GM18511 (cell line): ENCODE data around the gene PMPCB.

Source experiments
- ATAC-seq: cut with Tn5 transposase; IDR thresholded peaks from one replicate; pipeline ENCODE4 v1.9.1; 2021; ENCODE audit warnings: mild to moderate bottlenecking, moderate library complexity; ENCODE audit not compliant: unreplicated experiment

Gene PMPCB

DNA sequence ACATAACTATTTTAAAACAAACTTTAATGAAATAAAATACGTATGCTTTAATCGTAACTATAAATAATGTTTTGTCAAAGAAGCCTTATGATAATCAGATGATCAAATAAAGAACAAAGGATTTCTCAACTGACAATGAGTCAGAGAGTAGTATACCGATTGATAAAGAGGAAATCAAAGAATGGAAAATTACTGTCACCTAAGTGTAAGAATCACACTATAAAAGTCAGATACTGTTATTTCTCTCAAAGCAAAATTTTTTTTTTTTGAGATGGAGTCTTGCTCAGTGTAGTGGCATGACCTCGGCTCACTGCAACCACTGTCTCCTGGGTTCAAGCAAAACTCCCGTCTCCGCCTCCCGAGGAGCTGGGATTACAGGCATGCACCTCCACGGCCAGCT lies 28.5 kb downstream of the PMPCB start:
- no peak for ATAC-seq

DNA sequence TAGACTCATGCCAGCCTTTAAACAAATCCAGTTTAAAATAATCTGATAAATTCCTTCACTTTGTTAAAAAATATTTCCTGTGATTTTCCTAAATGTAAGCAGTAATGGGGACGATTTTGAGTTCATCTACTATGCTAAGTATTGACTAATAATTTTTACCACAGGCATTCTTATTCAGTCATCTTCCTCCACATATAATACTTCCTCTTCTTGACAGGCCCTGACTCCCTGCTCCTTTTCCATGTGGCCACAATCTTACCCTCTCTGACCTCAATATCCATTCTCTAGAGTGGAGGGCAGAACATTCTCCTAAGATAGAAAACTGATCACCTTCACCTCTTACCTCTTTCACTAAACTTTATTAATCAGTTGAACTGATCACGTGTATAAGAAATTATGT lies 39.5 kb downstream of the PMPCB start:
- ATAC-seq: no peak

DNA sequence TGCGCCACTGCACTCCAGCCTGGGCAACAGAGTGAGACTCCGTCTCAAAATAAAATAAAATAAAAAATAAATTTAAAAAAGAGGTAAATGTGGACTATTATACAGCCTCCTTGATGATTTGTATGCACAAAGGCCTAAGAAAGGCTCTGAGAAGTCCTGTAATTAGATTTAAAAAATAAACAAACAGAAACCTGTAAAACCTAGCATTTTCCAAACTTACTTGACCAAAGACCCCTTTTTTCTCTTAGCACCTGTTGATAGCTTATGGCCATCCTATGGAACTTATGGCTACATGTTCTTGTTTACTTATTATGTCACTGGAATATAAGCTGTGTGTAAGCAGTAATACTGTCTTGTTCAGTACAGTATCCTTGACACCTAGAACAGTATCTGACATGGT lies 41.6 kb downstream of the PMPCB start:
- no peak for ATAC-seq

DNA sequence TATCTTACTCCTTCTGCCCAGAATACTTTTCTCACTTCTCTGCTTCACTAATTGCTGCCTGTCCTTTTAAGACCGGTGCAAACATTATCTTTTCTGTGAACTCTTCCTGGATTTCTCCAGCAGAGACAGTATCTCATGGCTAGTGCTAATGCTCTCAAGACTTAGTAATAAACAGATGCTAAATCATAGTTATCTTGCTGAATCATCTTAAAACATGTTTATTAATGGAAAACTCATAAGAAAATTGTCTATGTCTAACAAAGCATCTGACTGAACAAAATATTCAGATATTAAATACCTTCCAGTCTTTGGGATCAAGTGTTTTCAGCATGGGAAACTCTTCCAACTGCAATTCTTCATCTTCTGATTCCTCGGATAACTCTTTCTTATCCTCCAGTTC lies 44.2 kb downstream of the PMPCB start:
- ATAC-seq: no peak

DNA sequence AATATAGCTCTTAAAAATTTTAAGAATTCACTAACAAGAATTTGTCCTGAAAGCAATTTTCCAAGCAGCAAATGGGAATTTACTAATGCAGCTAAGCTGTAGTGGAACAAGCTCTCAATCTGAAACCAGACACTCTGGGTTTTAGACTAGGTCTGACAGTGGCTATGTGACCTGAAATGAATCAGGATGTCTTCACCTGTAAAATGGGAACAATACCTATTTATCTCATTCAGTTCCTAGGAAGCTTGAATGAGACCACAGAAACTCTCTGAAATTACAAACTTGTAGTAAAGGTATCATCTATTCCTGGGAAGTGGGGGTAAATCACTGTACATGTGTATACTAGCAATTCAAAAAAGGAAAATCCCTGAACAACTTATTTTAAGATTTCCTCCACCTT lies 46.1 kb downstream of the PMPCB start:
- no peak for ATAC-seq

DNA sequence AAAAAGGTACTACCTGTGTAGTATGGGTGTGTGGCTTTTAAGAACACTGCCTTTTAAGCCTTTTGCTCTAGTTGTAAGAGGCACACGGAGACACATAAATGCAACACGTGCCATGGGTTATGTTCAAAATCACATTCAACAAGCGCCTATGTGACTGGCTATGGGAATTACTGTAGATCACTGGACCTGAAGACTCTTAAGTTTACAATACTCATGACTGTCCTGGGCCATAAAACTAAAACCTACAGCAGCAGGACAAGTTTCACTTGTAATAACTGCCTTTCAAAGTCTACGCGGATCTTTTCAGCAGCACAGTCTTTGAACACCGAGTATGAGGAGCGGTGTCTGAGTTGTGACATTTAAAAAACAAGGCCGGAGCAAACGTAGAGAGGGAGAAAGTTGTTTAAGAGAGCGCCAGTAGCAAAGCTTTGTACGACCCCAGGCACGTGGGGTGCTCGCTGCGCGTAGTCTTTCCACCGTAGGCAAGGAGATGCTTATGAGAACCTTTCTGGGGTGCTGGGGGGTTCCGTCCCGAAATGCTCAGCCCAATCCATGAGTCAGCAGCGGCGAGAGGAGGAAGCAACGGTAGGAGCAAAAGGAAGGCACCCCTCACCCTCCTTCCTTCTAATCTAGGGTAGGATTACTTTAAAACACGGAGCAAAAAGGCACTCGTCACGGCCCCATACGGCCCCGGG lies 46.7 kb downstream of the PMPCB start:
- peak; percentile 18 for ATAC-seq

DNA sequence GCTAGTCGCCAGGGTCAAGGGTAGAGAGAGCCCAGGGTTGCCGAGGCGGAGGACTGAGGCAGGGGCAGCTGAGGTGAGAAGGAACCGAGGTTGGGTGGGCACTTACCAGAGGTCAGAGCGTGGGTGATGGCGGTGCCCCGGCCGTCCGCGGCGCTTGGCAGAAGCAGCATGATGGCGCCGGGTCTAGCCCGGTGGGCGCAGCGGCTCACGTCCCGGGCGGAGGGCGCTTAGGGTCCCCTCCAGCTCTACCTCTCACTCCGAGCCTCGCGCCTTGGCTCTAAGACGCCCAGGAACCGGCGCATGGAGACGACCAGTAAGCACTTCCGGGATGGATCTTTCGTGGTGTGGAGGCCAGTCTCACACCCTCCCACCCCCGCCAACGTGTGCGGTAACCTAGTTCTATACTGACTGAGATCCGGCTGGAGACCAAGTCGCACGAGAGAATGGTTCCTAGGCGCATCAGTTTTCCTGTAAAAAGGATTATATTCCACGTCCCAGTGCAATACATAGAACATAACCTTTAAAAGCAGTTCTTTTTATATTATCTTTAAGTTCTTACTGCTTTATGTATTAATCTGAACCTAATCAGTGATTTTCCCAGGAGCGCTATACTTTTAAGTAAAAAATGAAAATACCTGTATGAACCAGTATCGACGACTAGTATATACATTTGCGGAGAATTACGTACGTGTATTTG lies 47.4 kb downstream of the PMPCB start, which contains the start of gene DNAJC2:
TSS of gene DNAJC2 (minus strand) at position 315 of the 697 bp plus-strand sequence. CDS start at position 170, 145 bp downstream.
- ATAC-seq: peak; percentile 77

DNA sequence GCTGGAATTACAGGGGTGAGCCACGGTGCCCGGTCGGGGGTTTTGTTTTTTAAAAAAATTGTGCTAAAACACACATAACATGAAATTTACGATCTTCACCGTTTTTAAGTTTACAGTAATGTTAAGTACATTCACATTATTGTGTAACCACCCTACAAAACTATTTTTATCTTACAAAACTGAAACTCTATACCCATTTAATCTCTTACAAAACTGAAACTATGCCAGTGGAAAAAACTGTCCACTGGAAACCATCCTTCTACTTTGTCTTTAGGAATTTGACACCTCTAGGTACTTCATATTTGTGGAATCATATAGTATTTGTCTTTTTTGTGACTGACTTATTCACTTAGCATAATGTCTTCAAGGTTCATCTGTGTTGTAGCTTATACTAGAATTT lies 49.2 kb downstream of the PMPCB start:
- ATAC-seq: no peak

DNA sequence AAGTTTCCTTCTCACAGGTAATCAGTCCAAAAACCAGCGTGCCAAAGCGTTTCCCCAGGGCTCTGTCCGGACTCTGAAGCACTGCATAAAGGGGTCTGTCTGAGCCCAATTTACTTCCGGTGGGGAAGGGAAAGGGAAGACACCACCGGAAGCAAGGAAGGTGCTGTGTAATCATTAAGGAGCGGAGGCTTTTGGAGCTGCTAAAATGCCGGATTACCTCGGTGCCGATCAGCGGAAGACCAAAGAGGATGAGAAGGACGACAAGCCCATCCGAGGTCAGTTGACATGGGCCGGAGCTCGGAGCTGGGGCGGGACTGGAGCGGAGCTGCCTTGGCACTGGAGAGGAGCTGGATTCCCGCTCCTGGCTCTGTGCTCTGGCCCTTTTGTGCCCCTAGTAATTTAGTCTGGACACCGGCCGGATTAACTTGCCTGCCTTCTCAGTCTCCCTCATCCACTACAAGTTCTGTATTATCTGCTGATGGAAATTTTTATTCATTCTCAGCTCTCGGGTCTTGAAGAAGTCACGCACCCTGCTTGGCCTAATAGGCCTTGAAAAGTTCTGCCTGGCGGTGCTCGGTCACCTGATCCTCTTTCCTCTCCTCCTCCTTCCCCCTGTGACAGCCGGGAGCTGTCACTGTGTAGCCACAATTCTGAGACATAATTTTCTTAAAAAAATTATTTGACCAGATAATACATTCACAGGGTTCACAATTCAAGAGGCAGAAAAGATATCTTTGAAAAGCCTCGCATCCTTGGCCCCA lies 50.5 kb downstream of the PMPCB start, which contains the start of gene PSMC2:
TSS of gene PSMC2 (plus strand) at position 137 of the 761 bp plus-strand sequence. CDS start at position 206, 69 bp downstream.
- peak; percentile 77 for ATAC-seq

DNA sequence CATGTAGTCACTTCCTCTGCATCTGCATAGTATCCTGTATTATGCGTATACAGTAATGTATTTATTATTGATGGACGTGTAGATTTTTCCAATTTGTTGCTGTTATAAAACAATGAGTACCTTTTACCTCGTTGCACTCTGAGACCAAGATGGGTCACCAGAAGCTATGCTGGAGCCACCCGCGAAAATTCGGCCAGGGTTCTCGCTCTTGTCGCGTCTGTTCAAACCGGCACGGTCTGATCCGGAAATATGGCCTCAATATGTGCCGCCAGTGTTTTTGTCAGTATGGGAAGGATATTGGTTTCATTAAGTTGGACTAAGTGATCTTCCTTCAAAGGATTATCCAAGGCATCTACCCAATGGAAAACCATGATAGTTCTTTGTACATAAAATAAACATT lies 51.2 kb downstream of the PMPCB start:
- no peak for ATAC-seq

DNA sequence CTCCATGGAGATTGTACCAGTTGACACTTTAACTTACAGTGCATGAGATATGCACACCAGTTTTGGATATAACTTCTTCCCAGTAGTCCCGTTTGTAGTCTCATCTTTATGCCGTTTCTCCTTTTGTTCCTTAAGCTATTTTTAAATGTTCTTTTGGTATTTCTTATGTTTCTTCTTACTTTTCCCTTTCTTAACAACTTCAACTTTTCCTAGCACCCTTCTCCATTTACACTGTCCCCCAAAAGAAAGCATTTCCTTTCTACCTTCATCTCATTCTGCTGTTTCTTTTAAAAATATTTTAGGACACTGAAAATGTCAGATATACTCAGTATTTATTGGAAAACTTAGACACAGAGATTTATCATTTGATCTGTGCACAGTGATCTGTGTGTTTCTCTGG lies 51.7 kb downstream of the PMPCB start:
- ATAC-seq: no peak

DNA sequence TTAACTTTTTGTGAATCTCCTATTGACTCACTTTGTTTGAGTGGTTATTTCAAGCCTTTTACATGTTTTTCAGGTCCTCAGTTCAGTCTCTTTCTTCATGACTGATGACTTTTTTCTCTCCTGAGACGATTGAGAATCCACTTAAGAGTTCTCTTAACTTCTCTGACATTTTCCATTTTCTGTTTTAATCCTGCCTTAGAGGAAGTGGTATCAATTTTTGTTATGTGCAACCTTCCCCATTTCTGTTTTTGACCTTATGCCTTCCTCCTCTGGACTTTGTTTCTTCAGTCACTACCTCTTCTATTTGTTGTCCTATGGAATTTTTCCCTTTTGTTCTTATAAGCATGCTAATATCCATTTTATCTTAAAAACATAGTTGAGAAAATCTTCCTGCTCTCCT lies 52.6 kb downstream of the PMPCB start:
- ATAC-seq: no peak
